HG02970 (cell line): ENCODE results near the gene PLCB1.
"Not testable (repeated sequence)": the region's sequence is repeated elsewhere in the genome, so short reads cannot be mapped to it uniquely, and the experiment has no call there.

ENCODE experiments used
- ATAC-seq: cut with Tn5 transposase; IDR thresholded peaks from one replicate; pipeline ENCODE4 v1.9.1; 2021; ENCODE audit warnings: mild to moderate bottlenecking, moderate library complexity, moderate number of reproducible peaks; ENCODE audit not compliant: unreplicated experiment, low FRiP score

Gene PLCB1

GRCh38 chr20:8627340-8628004 lies 495.4 kb downstream of the PLCB1 start:
- ATAC-seq: no peak

- ATAC-seq: no peak
These were observed 499.2 kb downstream of the PLCB1 start for GRCh38 chr20:8631271-8631670.

GRCh38 chr20:8633366-8633765 lies 501.3 kb downstream of the PLCB1 start:
- ATAC-seq: no peak

GRCh38 chr20:8635048-8635572 lies 503.0 kb downstream of the PLCB1 start:
- no peak for ATAC-seq

- no peak for ATAC-seq
These were observed 503.8 kb downstream of the PLCB1 start for GRCh38 chr20:8635837-8636236.

- ATAC-seq: no peak
These were observed 507.2 kb downstream of the PLCB1 start for GRCh38 chr20:8639112-8639778.

GRCh38 chr20:8640461-8640860 lies 508.4 kb downstream of the PLCB1 start:
- no peak for ATAC-seq

GRCh38 chr20:8642247-8642646 lies 510.2 kb downstream of the PLCB1 start:
- ATAC-seq: no peak

GRCh38 chr20:8644468-8644867 lies 512.4 kb downstream of the PLCB1 start:
- not testable (repeated sequence) for ATAC-seq

GRCh38 chr20:8645326-8645725 lies 513.3 kb downstream of the PLCB1 start:
- ATAC-seq: no peak

GRCh38 chr20:8646033-8646441 lies 514.0 kb downstream of the PLCB1 start:
- ATAC-seq: no peak

- no peak for ATAC-seq
These were observed 514.6 kb downstream of the PLCB1 start for GRCh38 chr20:8646716-8647115.

- ATAC-seq: no peak
These were observed 515.9 kb downstream of the PLCB1 start for GRCh38 chr20:8647961-8648441.

GRCh38 chr20:8648466-8648865 lies 516.4 kb downstream of the PLCB1 start:
- no peak for ATAC-seq

- ATAC-seq: no peak
These were observed 520.3 kb downstream of the PLCB1 start for GRCh38 chr20:8652396-8652795.

- no peak for ATAC-seq
These were observed 522.4 kb downstream of the PLCB1 start for GRCh38 chr20:8654486-8654885.

- no peak for ATAC-seq
These were observed 524.3 kb downstream of the PLCB1 start for GRCh38 chr20:8656335-8656734.

- ATAC-seq: no peak
These were observed 525.6 kb downstream of the PLCB1 start for GRCh38 chr20:8657664-8658063.

- ATAC-seq: no peak
These were observed 526.0 kb downstream of the PLCB1 start for GRCh38 chr20:8658103-8658502.

GRCh38 chr20:8661229-8661952 lies 529.3 kb downstream of the PLCB1 start:
- no peak for ATAC-seq

- no peak for ATAC-seq
These were observed 530.4 kb downstream of the PLCB1 start for GRCh38 chr20:8662433-8662954.
